Measurements from ENCODE around the gene SNRPA. TPM values are rescaled to one million over a fixed set of nuclear protein-coding genes. Genes with fewer than 3 reads are reported as not detected.

SNRPA gene
- polyA plus RNA-seq, 1 of the 3 experiments (the other 2 are of a cell fraction), result 121 TPM

DNA sequence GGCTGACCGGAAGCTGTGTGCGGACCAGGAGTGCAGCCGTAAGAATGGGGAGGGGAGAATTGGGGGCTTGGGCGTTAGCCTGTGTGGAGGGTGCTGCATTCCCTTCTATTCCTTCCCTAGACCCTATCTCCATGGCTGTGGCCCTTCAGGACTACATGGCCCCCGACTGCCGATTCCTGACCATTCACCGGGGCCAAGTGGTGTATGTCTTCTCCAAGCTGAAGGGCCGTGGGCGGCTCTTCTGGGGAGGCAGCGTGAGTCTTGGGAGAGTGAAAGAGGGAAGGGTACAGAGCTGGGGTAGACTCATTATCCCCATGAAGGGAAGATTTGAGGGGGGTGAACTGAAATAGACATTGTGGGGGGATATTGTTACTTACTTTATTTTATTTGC lies 24.6 kb downstream of the SNRPA start:
- H3K79me2 ChIP-seq (ENCODE audit: insufficient read depth), result peaks cover 15% of the 10 kb centered on the region; the same call in 1 of the 2 replicates
- H2AFZ ChIP-seq (ENCODE audit: low read depth), result no peak overlapping the region
- POLR2A ChIA-PET, result no interaction called here
- H3K9ac ChIP-seq, result no peak overlapping the region
- peaks cover 6 to 9% of the 10 kb centered on the region in 2 experiments; a peak in 2 of 4 replicates for H3K4me1 ChIP-seq (ENCODE audit: control insufficient read depth in 1 of 2, insufficient read depth in 2 of 2, low read depth in 1 of 2, low read length in 1 of 2)
- no peaks in the 10 kb centered on the region for H3K9me2 ChIP-seq
- peaks cover 13% of the 10 kb centered on the region for H3F3A ChIP-seq (replicated peaks; ENCODE audit: insufficient read depth)
- no peak for TF ChIP-seq NRF1 (IDR thresholded peaks at IDR 0.05; ENCODE audit: low read depth, low read length)
- TF ChIP-seq EP300 (IDR thresholded peaks at IDR 0.05; ENCODE audit: borderline replicate concordance in 1 of 2, low read depth in 1 of 2, low read length in 1 of 2), result no peak
- TF ChIP-seq RCOR1 (IDR thresholded peaks at IDR 0.05; ENCODE audit: low read length), result no peak
- no peaks in the 10 kb centered on the region for H3K27me3 ChIP-seq (ENCODE audit: insufficient read depth)
- CTCF ChIA-PET, result interaction anchor here (1.0 to 1.6 kb wide), 2 partner anchors 31 to 44 kb away, joined by 3 to 5 read pairs; no protein-coding TSS in a partner anchor
- no peaks in the 10 kb centered on the region for H3K9me3 ChIP-seq
- H3K27ac ChIP-seq (ENCODE audit: low read depth in 2 of 2, low read length in 1 of 2), result no peak overlapping the region
- H3K4me3 ChIP-seq (ENCODE audit: low read depth in 2 of 2, low read length in 1 of 2), result no peak overlapping the region
- 93% methylated on average over 10 of the region's 10 CpGs for WGBS (ENCODE audit: low lambda C conversion rate)
- H3K4me2 ChIP-seq, result no peak overlapping the region
- no peaks in the 10 kb centered on the region for H4K20me1 ChIP-seq (ENCODE audit: insufficient read depth)
- DNase-seq, result no peak
- H3K36me3 ChIP-seq (replicated peaks in 1 of 2; ENCODE audit: control insufficient read depth in 1 of 2, insufficient read depth in 2 of 2, low read length in 1 of 2), result no peaks in the 10 kb centered on the region

DNA sequence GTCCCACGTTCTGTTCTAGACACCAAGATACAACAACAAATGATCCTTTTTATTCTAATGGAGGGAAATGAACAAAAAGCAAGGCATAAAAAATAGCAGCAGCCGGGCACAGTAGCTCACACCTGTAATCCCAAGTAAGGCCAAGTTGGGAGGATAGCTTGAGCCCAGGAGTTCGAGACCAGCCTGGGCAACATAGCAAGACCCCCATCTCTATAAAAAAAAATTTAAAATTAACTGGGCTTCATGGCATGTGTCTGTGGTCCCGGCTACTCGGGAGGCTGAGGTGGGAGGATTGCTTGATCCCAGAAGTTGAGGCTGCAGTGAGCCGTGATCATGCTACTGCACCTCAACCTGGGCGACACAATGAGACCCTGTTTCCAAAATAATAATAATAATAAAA lies 25.4 kb downstream of the SNRPA start:
- DNase-seq, result no peak
- Histone ChIP-seq H3K27me3 (ENCODE audit: insufficient read depth) (no peaks in the 10 kb centered on the region), H3K4me1 (ENCODE audit: control insufficient read depth in 1 of 2, insufficient read depth in 2 of 2, low read depth in 1 of 2, low read length in 1 of 2) (peaks cover 6 to 9% of the 10 kb centered on the region in 2 experiments; a peak in 2 of 4 replicates), H3K27ac (ENCODE audit: low read depth in 2 of 2, low read length in 1 of 2) (no peak overlapping the region; a peak in 1 of 4 replicates), H3K4me3 (ENCODE audit: low read depth in 2 of 2, low read length in 1 of 2) (no peak overlapping the region), H3K79me2 (ENCODE audit: insufficient read depth) (peaks cover 15% of the 10 kb centered on the region; the same call in 1 of the 2 replicates), H3F3A (replicated peaks; ENCODE audit: insufficient read depth) (peaks cover 13% of the 10 kb centered on the region), H2AFZ (ENCODE audit: low read depth) (no peak overlapping the region), H3K36me3 (replicated peaks in 1 of 2; ENCODE audit: control insufficient read depth in 1 of 2, insufficient read depth in 2 of 2, low read length in 1 of 2) (no peaks in the 10 kb centered on the region), H4K20me1 (ENCODE audit: insufficient read depth) (no peaks in the 10 kb centered on the region), H3K9me2 (no peaks in the 10 kb centered on the region), H3K4me2 (no peak overlapping the region), H3K9me3 (no peaks in the 10 kb centered on the region), H3K9ac (no peak overlapping the region)
- 77% methylated on average over 7 of the region's 7 CpGs for WGBS (ENCODE audit: low lambda C conversion rate)
- TF ChIP-seq RAD21 (IDR thresholded peaks at IDR 0.05; ENCODE audit: low read length) (no peak), NRF1 (IDR thresholded peaks at IDR 0.05; ENCODE audit: low read depth, low read length) (no peak), TCF12 (IDR thresholded peaks at IDR 0.05) (no peak), SMC3 (IDR thresholded peaks at IDR 0.05; ENCODE audit: low read depth, low read length) (no peak), RXRA (IDR thresholded peaks at IDR 0.05; ENCODE audit: borderline replicate concordance, low read depth) (no peak), MXI1 (IDR thresholded peaks at IDR 0.05; ENCODE audit: low read depth, low read length) (no peak), MEF2A (IDR thresholded peaks at IDR 0.05; ENCODE audit: borderline replicate concordance, low read depth) (no peak), JUND (IDR thresholded peaks at IDR 0.05) (no peak), TAF1 (IDR thresholded peaks at IDR 0.05; ENCODE audit: borderline replicate concordance, low read depth, low read length) (no peak), SIN3A (IDR thresholded peaks at IDR 0.05; ENCODE audit: borderline replicate concordance, low read depth, low read length) (no peak)
- CTCF ChIA-PET, result interaction anchor here (1.6 kb wide), 2 partner anchors 18 to 30 kb away, joined by 3 to 5 read pairs; no protein-coding TSS in a partner anchor
- POLR2A ChIA-PET, result interaction anchor here (1.5 to 3.3 kb wide), 3 partner anchors 18 to 113 kb away, joined by 4 to 31 read pairs (median 7); partner anchors contain the start of gene EGLN2
